Endothelial cell of umbilical vein (primary cell): Measurements from ENCODE around the gene PLPPR3. TPM values are rescaled to one million over a fixed set of nuclear protein-coding genes. Genes with fewer than 3 reads are reported as not detected.

ENCODE experiments used
- BruUV-seq: library from RNA; stranded (reverse); fragments of 400-500 nt; replicated peaks from 2 replicates; lab custom pipeline; 2021; lab: Mats Ljungman, UMichigan
- CTCF ChIA-PET: fragments of 300-600, 350-600 bp; sonication (Branson Sonifier 250); formaldehyde crosslinking; loops from one replicate; lab custom pipeline; 2021; ENCODE audit warnings: antibody characterized with exemption, inconsistent platforms; lab: Charles Lee
- POLR2A ChIA-PET: fragments of 300-600, 350-600 bp; sonication (Branson Sonifier 250); formaldehyde crosslinking; loops from one replicate; lab custom pipeline; 2021; ENCODE audit warnings: antibody characterized with exemption, inconsistent platforms; lab: Charles Lee
- DNase-seq: peaks from one replicate; pipeline ENCODE4 v3.0.0-alpha.2; 2011; ENCODE audit warnings: low read depth, low spot score
- FAIRE-seq: peaks from 2 replicates; lab custom pipeline; 2011; peaks lifted over from hg19 to GRCh38; lab: Jason Lieb, UNC
- H2AFZ ChIP-seq: 2 replicates; pipeline ENCODE4 v1.6.0; 2012; ENCODE audit warnings: low read depth, low read length, control low read depth, inconsistent platforms
- H3K27ac ChIP-seq: 2 replicates; pipeline ENCODE4 v1.5.1; 2011; ENCODE audit warnings: low read depth, mild to moderate bottlenecking, control low read depth, low read length, moderate library complexity; ENCODE audit not compliant: insufficient read depth
- H3K27me3 ChIP-seq, 2 experiments: 2 replicates each; pipeline versions ENCODE4 v1.6.0 to v1.6.1; 2011; ENCODE audit warnings: low read length in 2 of 2, mixed read lengths in 1 of 2; ENCODE audit not compliant: control insufficient read depth in 2 of 2, insufficient read depth in 2 of 2
- H3K36me3 ChIP-seq, 2 experiments: 2 replicates in 1 of 2; 3 replicates in 1 of 2; pipeline ENCODE4 v1.5.1; 2011; ENCODE audit warnings: low read length in 2 of 2, mild to moderate bottlenecking in 1 of 2, moderate library complexity in 1 of 2; ENCODE audit not compliant: control insufficient read depth in 2 of 2, insufficient read depth in 2 of 2; ENCODE audit errors: extremely low read depth in 1 of 2
- H3K4me1 ChIP-seq: 3 replicates; pipeline ENCODE4 v1.5.1; 2011; ENCODE audit warnings: mild to moderate bottlenecking, low read length; ENCODE audit not compliant: control insufficient read depth, insufficient read depth; ENCODE audit errors: extremely low read depth
- H3K4me2 ChIP-seq: 2 replicates; pipeline ENCODE4 v1.6.1; 2011; ENCODE audit warnings: low read length, control low read depth, mixed read lengths; ENCODE audit not compliant: insufficient read depth
- H3K4me3 ChIP-seq, 3 experiments: fragments of 200-600 bp in 1 of 3; sonication (generic), shearing (Covaris generic) in 1 of 3; replicated peaks in 1 of 3; 2 replicates each; pipeline ENCODE4 v1.5.1; 2011 to 2016; ENCODE audit warnings: control low read depth in 3 of 3, low read length in 3 of 3, mild to moderate bottlenecking in 2 of 3, inconsistent platforms in 1 of 3, low read depth in 1 of 3, moderate library complexity in 1 of 3; ENCODE audit not compliant: insufficient read depth in 1 of 3
- H3K79me2 ChIP-seq: 2 replicates; pipeline ENCODE4 v1.6.0; 2012; ENCODE audit warnings: low read length, inconsistent platforms; ENCODE audit not compliant: control insufficient read depth, insufficient read depth
- H3K9ac ChIP-seq: replicated peaks from 2 replicates; pipeline ENCODE3; 2011; ENCODE audit warnings: low read length, control low read depth; ENCODE audit not compliant: insufficient read depth; ENCODE audit errors: extremely low read depth
- H3K9me1 ChIP-seq: replicated peaks from 3 replicates; pipeline ENCODE4 v1.6.0; 2011; ENCODE audit warnings: mild to moderate bottlenecking, low read length; ENCODE audit not compliant: control insufficient read depth, insufficient read depth; ENCODE audit errors: extremely low read depth
- H3K9me3 ChIP-seq: replicated peaks from 2 replicates; pipeline ENCODE4 v1.5.1; 2012; ENCODE audit warnings: low read length, inconsistent platforms; ENCODE audit not compliant: control insufficient read depth, insufficient read depth
- H4K20me1 ChIP-seq: replicated peaks from 2 replicates; pipeline ENCODE3; 2011; ENCODE audit warnings: mild to moderate bottlenecking, low read length; ENCODE audit not compliant: control insufficient read depth, insufficient read depth; ENCODE audit errors: extremely low read depth
- CTCF ChIP-seq, 2 donors: IDR thresholded peaks; 1 replicate in 1 of 2; 2 replicates in 1 of 2; pipeline ENCODE4 v1.5.1; 2011; ENCODE audit warnings: low read length in 2 of 2, mild to moderate bottlenecking in 2 of 2, moderate library complexity in 2 of 2, control low read depth in 1 of 2, inconsistent platforms in 1 of 2, low read depth in 1 of 2; ENCODE audit not compliant: insufficient read depth in 1 of 2; ENCODE audit errors: extremely low read depth in 1 of 2
- EZH2 ChIP-seq: IDR thresholded peaks from 2 replicates; pipeline ENCODE4 v1.6.1; 2012; ENCODE audit warnings: borderline replicate concordance, low read depth, mild to moderate bottlenecking, moderate library complexity, low read length, inconsistent platforms; ENCODE audit not compliant: severe bottlenecking
- FOS ChIP-seq: IDR thresholded peaks from 2 replicates; pipeline ENCODE4 v1.6.1; 2011; ENCODE audit warnings: mild to moderate bottlenecking, low read length, moderate library complexity, borderline replicate concordance; ENCODE audit not compliant: insufficient read depth
- GATA2 ChIP-seq: IDR thresholded peaks from 2 replicates; pipeline ENCODE4 v1.7.0; 2011; ENCODE audit warnings: low read depth, mild to moderate bottlenecking, moderate library complexity, mixed read lengths, low read length; ENCODE audit not compliant: insufficient read length, insufficient read depth
- JUN ChIP-seq: IDR thresholded peaks from 2 replicates; pipeline ENCODE4 v1.6.1; 2011; ENCODE audit warnings: borderline replicate concordance, low read depth; ENCODE audit not compliant: insufficient read length, insufficient read depth
- MYC ChIP-seq: IDR thresholded peaks from one replicate; pipeline ENCODE4 v1.6.1; 2011; ENCODE audit warnings: mild to moderate bottlenecking, low read depth, low read length
- POLR2A ChIP-seq: IDR thresholded peaks from 2 replicates; pipeline ENCODE4 v1.6.1; 2012; ENCODE audit warnings: low read depth, mild to moderate bottlenecking, control low read depth, low read length
- POLR2AphosphoS5 ChIP-seq: IDR thresholded peaks from 2 replicates; pipeline ENCODE4 v1.6.1; 2012; ENCODE audit warnings: low read depth, mild to moderate bottlenecking, control low read depth, low read length, moderate library complexity; ENCODE audit not compliant: insufficient read depth
- dilution Hi-C: fragments of 300-500 bp; cut with MboI; formaldehyde crosslinking; loops from one replicate; pipeline ENCODE4 v1.15.0; 2019; ENCODE audit warnings: low sequenced_read_pairs; ENCODE audit not compliant: extremely low pct_ligation_motif_present
- intact Hi-C: fragments of 100-400 bp; cut with micrococcal nuclease; formaldehyde crosslinking; loops from one replicate; pipeline ENCODE4 v1.10.0; 2022
- polyA plus RNA-seq, 4 experiments: library from polyadenylated mRNA; depleted of rRNA in 3 of 4; stranded (reverse) in 3 of 4; unstranded in 1 of 4; fragments of >200 nt; gene quantifications; 2 replicates each; pipeline versions ENCODE4 v1.2.1 to v1.2.3, GENCODE V29; 2011 to 2012; ENCODE audit warnings: missing spikeins in 1 of 4
- total RNA-seq: library from RNA; stranded (reverse); gene quantifications from 2 replicates; pipeline ENCODE4 v1.2.3, GENCODE V29; 2021
- TF ChIP-seq, protein P1 (sequence below): IDR thresholded peaks from 2 replicates; pipeline ENCODE4 v1.6.1; 2011; ENCODE audit not compliant: insufficient read depth, insufficient read length

PLPPR3 gene
- total and polyA plus RNA-seq, 2 donors (not counting 3 experiments of a cell fraction or from before 2014, with no cell fraction given): 1.1 to 1.2 TPM

GRCh38 chr19:791567-792305, 30.0 kb downstream of the PLPPR3 start:
- Histone ChIP-seq H2AFZ (no peak overlapping the region), H3K4me2 (no peak overlapping the region), H3K4me3 (no peak overlapping the region), H3K27ac (no peak overlapping the region), H4K20me1 (no peaks in the 10 kb centered on the region), H3K9me3 (no peaks in the 10 kb centered on the region), H3K36me3 (no peaks in the 10 kb centered on the region), H3K9me1 (no peaks in the 10 kb centered on the region), H3K4me1 (peaks cover 27% of the 10 kb centered on the region), H3K9ac (no peak overlapping the region), H3K79me2 (no peaks in the 10 kb centered on the region), H3K27me3 (no peaks in the 10 kb centered on the region)
- POLR2A ChIA-PET: no interaction called here
- dilution Hi-C loops: no loop called here
- TF ChIP-seq POLR2AphosphoS5: no peak
- CTCF ChIA-PET: interaction anchor here (2.1 kb wide), 1 partner anchor 21 kb away, joined by 6 read pairs; no protein-coding TSS in a partner anchor
- DNase-seq (no peak), FAIRE-seq (no peak)
- no TSS peak for BruUV-seq
- intact Hi-C loops: loop anchor here (10.0 kb wide), 1 partner anchor 453 kb away; the partner anchor contains the start of genes ATP5F1D and MIDN

- no peak for FAIRE-seq
- intact Hi-C loops (loop anchor here (10.0 kb wide), 1 partner anchor 454 kb away; the partner anchor contains the start of genes ATP5F1D and MIDN), dilution Hi-C loops (no loop called here)
- Histone ChIP-seq H3K36me3 (no peaks in the 10 kb centered on the region), H3K27me3 (no peaks in the 10 kb centered on the region), H3K4me1 (peaks cover 25% of the 10 kb centered on the region), H3K9me1 (no peaks in the 10 kb centered on the region), H3K9me3 (no peaks in the 10 kb centered on the region), H3K4me2 (no peak overlapping the region), H3K9ac (no peak overlapping the region), H4K20me1 (no peaks in the 10 kb centered on the region), H3K79me2 (no peaks in the 10 kb centered on the region), H3K4me3 (no peak overlapping the region), H3K27ac (no peak overlapping the region), H2AFZ (no peak overlapping the region)
- no peak for DNase-seq
- POLR2A ChIA-PET: no interaction called here
- CTCF ChIA-PET: interaction anchor here (2.1 kb wide), 1 partner anchor 21 kb away, joined by 6 read pairs; no protein-coding TSS in a partner anchor
- BruUV-seq: no TSS peak
- TF ChIP-seq POLR2AphosphoS5 (no peak), MYC (no peak), EZH2 (no peak), CTCF (IDR thresholded peaks at IDR 0.05; ENCODE audit: extremely low read depth in 1 of 2, insufficient read depth in 1 of 2, low read depth in 1 of 2, low read length in 2 of 2) (no peak), FOS (no peak), JUN (no peak), POLR2A (no peak), GATA2 (no peak)
- TF ChIP-seq, protein P1, sequence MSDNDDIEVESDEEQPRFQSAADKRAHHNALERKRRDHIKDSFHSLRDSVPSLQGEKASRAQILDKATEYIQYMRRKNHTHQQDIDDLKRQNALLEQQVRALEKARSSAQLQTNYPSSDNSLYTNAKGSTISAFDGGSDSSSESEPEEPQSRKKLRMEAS: no peak
These were observed 30.7 kb downstream of the PLPPR3 start for GRCh38 chr19:791007-791566.
